GM23248 (cell line): ENCODE data around the gene ERC2. TPM values are rescaled to one million over a fixed set of nuclear protein-coding genes. Genes with fewer than 3 reads are reported as not detected.

Experiments
- DNase-seq: peaks from one replicate; pipeline ENCODE4 v3.0.0-alpha.2; 2015
- H2AFZ ChIP-seq: fragments of 200-600 bp; sonication (generic); 2 replicates; pipeline ENCODE4 v1.6.1; 2016; ENCODE audit warnings: antibody characterized with exemption
- H3F3A ChIP-seq: fragments of 200-600 bp; sonication (generic); 2 replicates; pipeline ENCODE4 v1.6.1; 2016; ENCODE audit warnings: mild to moderate bottlenecking, antibody characterized with exemption, mixed run types; ENCODE audit not compliant: insufficient read depth
- H3K27ac ChIP-seq: fragments of 200-600 bp; sonication (generic); 2 replicates; pipeline ENCODE4 v1.5.1; 2016; ENCODE audit warnings: mild to moderate bottlenecking
- H3K27me3 ChIP-seq: fragments of 200-600 bp; sonication (generic); replicated peaks from 2 replicates; pipeline ENCODE4 v1.6.1; 2016; ENCODE audit warnings: mild to moderate bottlenecking; ENCODE audit not compliant: insufficient read depth
- H3K36me3 ChIP-seq: fragments of 200-600 bp; sonication (generic); 2 replicates; pipeline ENCODE4 v1.6.1; 2016; ENCODE audit warnings: low read depth, mild to moderate bottlenecking
- H3K4me1 ChIP-seq: fragments of 200-600 bp; sonication (generic); 2 replicates; pipeline ENCODE4 v1.6.1; 2016; ENCODE audit warnings: mild to moderate bottlenecking; ENCODE audit not compliant: insufficient read depth
- H3K4me2 ChIP-seq: fragments of 200-600 bp; sonication (generic); one replicate; pipeline ENCODE4 v1.6.1; 2016; ENCODE audit warnings: mild to moderate bottlenecking; ENCODE audit not compliant: unreplicated experiment
- H3K4me3 ChIP-seq: fragments of 200-600 bp; sonication (generic); 2 replicates; pipeline ENCODE4 v1.5.1; 2016; ENCODE audit warnings: mild to moderate bottlenecking
- H3K79me2 ChIP-seq: fragments of 200-600 bp; sonication (generic); 2 replicates; pipeline ENCODE4 v1.6.1; 2016; ENCODE audit warnings: mild to moderate bottlenecking; ENCODE audit not compliant: insufficient read depth
- H3K9ac ChIP-seq: fragments of 200-600 bp; sonication (generic); 2 replicates; pipeline ENCODE4 v1.6.1; 2016; ENCODE audit warnings: mild to moderate bottlenecking
- H3K9me2 ChIP-seq: fragments of 200-600 bp; sonication (generic); 2 replicates; pipeline ENCODE4 v1.6.1; 2016; ENCODE audit warnings: mixed run types, mild to moderate bottlenecking, moderate library complexity; ENCODE audit not compliant: insufficient read depth
- H3K9me3 ChIP-seq: fragments of 200-600 bp; sonication (generic); one replicate; pipeline ENCODE4 v1.6.1; 2017; ENCODE audit warnings: low read depth
- H4K20me1 ChIP-seq: fragments of 200-600 bp; sonication (generic); 2 replicates; pipeline ENCODE4 v1.6.0; 2016; ENCODE audit not compliant: insufficient read depth
- EZH2 ChIP-seq: fragments of 200-600 bp; sonication (generic); IDR thresholded peaks from 2 replicates; pipeline ENCODE4 v1.6.1; 2018; ENCODE audit warnings: antibody characterized with exemption, mild to moderate bottlenecking; ENCODE audit not compliant: insufficient read depth, poor library complexity, severe bottlenecking
- EZH2phosphoT487 ChIP-seq: fragments of 200-600 bp; sonication (generic); IDR thresholded peaks from 2 replicates; pipeline ENCODE4 v1.6.1; 2018; ENCODE audit warnings: antibody characterized with exemption, moderate library complexity, mild to moderate bottlenecking, low read depth; ENCODE audit not compliant: insufficient read depth
- WGBS, 2 experiments: methylation state at CpG; one replicate each; pipeline ENCODE4 v1.1.6; 2015 to 2017; ENCODE audit warnings: low lambda C conversion rate in 2 of 2, low coverage in 1 of 2; ENCODE audit errors: missing lambda C conversion rate in 2 of 2; 5-methylcytosine and 5-hydroxymethylcytosine counted together
- in situ Hi-C: fragments of 300-500 bp; cut with MboI; formaldehyde crosslinking; loops from 2 replicates; pipeline ENCODE4 v1.15.0; 2020
- polyA plus RNA-seq: library from polyadenylated mRNA; unstranded; fragments of >200 nt; fragmentation: Nextera tagmentation; extraction: Ambion mirVana; gene quantifications from 2 replicates; pipeline ENCODE4 v1.2.1, GENCODE V29; 2016
- total RNA-seq: library from RNA; depleted of rRNA; stranded (reverse); fragments of >200 nt; shearing (Covaris generic); gene quantifications from 2 replicates; pipeline ENCODE4 v1.2.3, GENCODE V29; 2014

ERC2 gene
- total and polyA plus RNA-seq, 2 experiments from 2014 or later: not detected

GRCh38 chr3:55894605-55895004, 573.7 kb downstream of the ERC2 start:
- TF ChIP-seq EZH2 (no peak), EZH2phosphoT487 (no peak)
- WGBS, 2 experiments: 10 to 31% methylated on average over 2 of the region's 2 CpGs
- no peak for DNase-seq

GRCh38 chr3:55893045-55893664, 575.1 kb downstream of the ERC2 start:
- Histone ChIP-seq H2AFZ (no peak overlapping the region), H3K36me3 (no peaks in the 10 kb centered on the region), H3K27ac (no peak overlapping the region), H3K9me3 (no peaks in the 10 kb centered on the region), H3K4me2 (no peak overlapping the region), H4K20me1 (no peaks in the 10 kb centered on the region), H3K79me2 (no peaks in the 10 kb centered on the region), H3F3A (no peaks in the 10 kb centered on the region), H3K9me2 (no peaks in the 10 kb centered on the region), H3K4me3 (no peak overlapping the region), H3K9ac (no peak overlapping the region), H3K27me3 (peaks cover 8% of the 10 kb centered on the region; the same call in 1 of the 2 replicates), H3K4me1 (no peaks in the 10 kb centered on the region)
- 50 to 52% methylated on average over 4 of the region's 4 CpGs for WGBS, 2 experiments
- DNase-seq: no peak
- in situ Hi-C loops: no loop called here
- no peak for TF ChIP-seq EZH2
- TF ChIP-seq EZH2phosphoT487: no peak

More at GRCh38 chr3:55894605-55895004, 573.7 kb downstream of the ERC2 start:
- Histone ChIP-seq H3K79me2 (no peaks in the 10 kb centered on the region), H3K27me3 (peaks cover 3% of the 10 kb centered on the region; the same call in 1 of the 2 replicates), H2AFZ (no peak overlapping the region), H3K4me3 (no peak overlapping the region), H3K36me3 (no peaks in the 10 kb centered on the region), H4K20me1 (no peaks in the 10 kb centered on the region), H3K9ac (no peak overlapping the region), H3F3A (no peaks in the 10 kb centered on the region), H3K9me3 (no peaks in the 10 kb centered on the region), H3K9me2 (no peaks in the 10 kb centered on the region), H3K4me2 (no peak overlapping the region), H3K27ac (no peak overlapping the region), H3K4me1 (no peaks in the 10 kb centered on the region)
- in situ Hi-C loops: no loop called here

GRCh38 chr3:55891106-55891505, 577.2 kb downstream of the ERC2 start:
- Histone ChIP-seq H3K9ac (no peak overlapping the region), H3K4me1 (no peaks in the 10 kb centered on the region), H3K4me2 (no peak overlapping the region), H3K27ac (no peak overlapping the region), H3F3A (no peaks in the 10 kb centered on the region), H3K9me2 (no peaks in the 10 kb centered on the region), H3K9me3 (no peaks in the 10 kb centered on the region), H4K20me1 (no peaks in the 10 kb centered on the region), H2AFZ (no peak overlapping the region), H3K4me3 (no peak overlapping the region), H3K27me3 (peaks cover 9% of the 10 kb centered on the region), H3K79me2 (no peaks in the 10 kb centered on the region), H3K36me3 (no peaks in the 10 kb centered on the region)
- WGBS, 2 experiments: 30 to 43% methylated on average over 2 of the region's 2 CpGs
- in situ Hi-C loops: no loop called here
- no peak for TF ChIP-seq EZH2
- no peak for TF ChIP-seq EZH2phosphoT487
- no peak for DNase-seq

GRCh38 chr3:55888282-55888885, 579.9 kb downstream of the ERC2 start:
- TF ChIP-seq EZH2phosphoT487 (no peak), EZH2 (no peak)
- Histone ChIP-seq H3K36me3 (no peaks in the 10 kb centered on the region), H3K27ac (no peak overlapping the region), H3K9me2 (no peaks in the 10 kb centered on the region), H3K4me1 (no peaks in the 10 kb centered on the region), H3K4me2 (no peak overlapping the region), H3K79me2 (no peaks in the 10 kb centered on the region), H2AFZ (no peak overlapping the region), H3F3A (no peaks in the 10 kb centered on the region), H4K20me1 (no peaks in the 10 kb centered on the region), H3K9ac (no peak overlapping the region), H3K27me3 (peaks cover 9% of the 10 kb centered on the region), H3K9me3 (no peaks in the 10 kb centered on the region), H3K4me3 (no peak overlapping the region)
- in situ Hi-C loops: no loop called here
- WGBS, 2 experiments: 41 to 56% methylated on average over 7 of the region's 7 CpGs
- no peak for DNase-seq
